ENCODE data around the gene JMJD6.

DNA sequence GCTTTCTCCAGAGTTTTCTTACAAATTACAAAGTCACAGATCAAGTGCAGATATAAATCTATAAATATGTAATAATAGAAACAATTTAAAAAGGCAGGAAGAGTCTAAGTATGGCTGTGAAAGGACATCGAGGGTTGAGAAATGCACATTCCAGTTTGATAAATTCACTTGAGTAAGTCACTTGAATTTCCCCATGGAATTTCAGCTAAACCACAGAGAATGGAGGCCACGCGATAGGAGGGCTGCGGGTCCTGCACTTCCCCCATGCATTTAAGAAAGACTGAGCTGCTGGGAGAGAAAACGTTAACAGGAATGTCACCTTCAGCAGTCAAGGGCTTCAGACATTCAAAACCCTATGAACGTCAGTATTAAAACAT lies 9.6 kb downstream of the JMJD6 start:
- TF ChIP-seq, protein P1, sequence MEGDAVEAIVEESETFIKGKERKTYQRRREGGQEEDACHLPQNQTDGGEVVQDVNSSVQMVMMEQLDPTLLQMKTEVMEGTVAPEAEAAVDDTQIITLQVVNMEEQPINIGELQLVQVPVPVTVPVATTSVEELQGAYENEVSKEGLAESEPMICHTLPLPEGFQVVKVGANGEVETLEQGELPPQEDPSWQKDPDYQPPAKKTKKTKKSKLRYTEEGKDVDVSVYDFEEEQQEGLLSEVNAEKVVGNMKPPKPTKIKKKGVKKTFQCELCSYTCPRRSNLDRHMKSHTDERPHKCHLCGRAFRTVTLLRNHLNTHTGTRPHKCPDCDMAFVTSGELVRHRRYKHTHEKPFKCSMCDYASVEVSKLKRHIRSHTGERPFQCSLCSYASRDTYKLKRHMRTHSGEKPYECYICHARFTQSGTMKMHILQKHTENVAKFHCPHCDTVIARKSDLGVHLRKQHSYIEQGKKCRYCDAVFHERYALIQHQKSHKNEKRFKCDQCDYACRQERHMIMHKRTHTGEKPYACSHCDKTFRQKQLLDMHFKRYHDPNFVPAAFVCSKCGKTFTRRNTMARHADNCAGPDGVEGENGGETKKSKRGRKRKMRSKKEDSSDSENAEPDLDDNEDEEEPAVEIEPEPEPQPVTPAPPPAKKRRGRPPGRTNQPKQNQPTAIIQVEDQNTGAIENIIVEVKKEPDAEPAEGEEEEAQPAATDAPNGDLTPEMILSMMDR (IDR thresholded peaks at IDR 0.05), result no peak
- TF ChIP-seq POLR2A (IDR thresholded peaks at IDR 0.05), result no peak

All from adrenal gland (tissue), 5 donors.